Measurements from ENCODE around the gene AHCYL2. TPM values are rescaled to one million over a fixed set of nuclear protein-coding genes. Genes with fewer than 3 reads are reported as not detected.
"Not testable (repeated sequence)": the region's sequence is repeated elsewhere in the genome, so short reads cannot be mapped to it uniquely, and the experiment has no call there.

The AHCYL2 gene
- total and polyA plus RNA-seq, 9 donors: 11.9 to 16.7 (median 12.5) TPM

DNA sequence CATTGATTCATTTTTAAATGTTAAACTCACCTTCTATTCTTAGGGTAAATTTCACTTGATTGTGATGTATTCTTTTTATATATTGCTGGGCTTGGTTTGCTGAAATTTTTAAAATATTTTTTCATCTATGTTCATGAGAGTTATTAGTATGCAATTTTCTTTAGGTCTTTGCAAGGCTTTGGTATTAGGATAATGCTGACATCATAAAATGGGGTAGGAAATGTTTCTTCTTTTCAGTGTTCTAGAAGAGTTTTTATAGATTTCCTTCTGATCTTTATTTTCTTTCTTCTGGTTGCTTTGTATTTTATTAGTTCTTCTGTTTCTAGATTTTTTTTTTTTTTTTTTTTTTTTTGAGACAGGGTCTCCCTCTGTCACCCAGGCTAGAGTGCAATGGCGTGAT is 56.3 kb downstream of the AHCYL2 start:
- DNase-seq: no peak

DNA sequence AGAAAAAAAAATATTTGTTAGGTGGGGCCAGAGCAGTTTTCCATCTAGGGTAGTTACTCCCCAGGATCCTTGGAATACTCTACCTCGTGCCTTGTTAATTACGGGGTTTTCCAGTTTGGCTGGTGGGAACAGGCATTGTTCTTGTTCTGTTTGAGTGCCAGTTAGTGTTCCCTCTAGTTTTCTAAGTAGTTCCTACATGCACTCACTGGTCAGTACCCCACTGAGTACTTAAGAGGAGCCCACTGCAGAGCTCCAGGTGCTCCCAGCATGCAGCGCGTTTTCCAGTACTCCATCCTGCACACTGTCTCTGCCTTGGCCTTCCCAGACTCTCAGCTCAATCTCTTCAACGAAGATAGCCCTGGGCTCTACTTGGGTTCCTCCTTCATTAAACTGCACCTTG is 58.0 kb downstream of the AHCYL2 start:
- Histone ChIP-seq H3K27me3 (ENCODE audit: control insufficient read depth, insufficient read depth, low read length) (no peaks in the 10 kb centered on the region), H3K36me3 (ENCODE audit: control insufficient read depth, insufficient read depth, low read length) (no peaks in the 10 kb centered on the region), H3K4me3 (ENCODE audit: low read length) (no peak overlapping the region), H3K4me1 (ENCODE audit: control insufficient read depth, insufficient read depth, low read length) (no peaks in the 10 kb centered on the region), H3K27ac (ENCODE audit: low read length) (no peak overlapping the region), H3K9me3 (replicated peaks; ENCODE audit: control insufficient read depth, low read depth, low read length) (no peaks in the 10 kb centered on the region)
- no peak for DNase-seq
- 97% methylated on average over 4 of the region's 5 CpGs for WGBS (ENCODE audit: insufficient coverage)

More for the DNA sequence above, 56.3 kb downstream of the AHCYL2 start:
- H3K4me3 ChIP-seq (ENCODE audit: low read length): no peak overlapping the region
- no CpG with 5 or more reads among the region's 1 CpG for WGBS (ENCODE audit: insufficient coverage)
- no peaks in the 10 kb centered on the region for H3K36me3 ChIP-seq (ENCODE audit: control insufficient read depth, insufficient read depth, low read length)
- H3K27me3 ChIP-seq (ENCODE audit: control insufficient read depth, insufficient read depth, low read length): no peaks in the 10 kb centered on the region
- H3K9me3 ChIP-seq (replicated peaks; ENCODE audit: control insufficient read depth, low read depth, low read length): no peaks in the 10 kb centered on the region
- H3K4me1 ChIP-seq (ENCODE audit: control insufficient read depth, insufficient read depth, low read length): no peaks in the 10 kb centered on the region
- H3K27ac ChIP-seq (ENCODE audit: low read length): no peak overlapping the region

DNA sequence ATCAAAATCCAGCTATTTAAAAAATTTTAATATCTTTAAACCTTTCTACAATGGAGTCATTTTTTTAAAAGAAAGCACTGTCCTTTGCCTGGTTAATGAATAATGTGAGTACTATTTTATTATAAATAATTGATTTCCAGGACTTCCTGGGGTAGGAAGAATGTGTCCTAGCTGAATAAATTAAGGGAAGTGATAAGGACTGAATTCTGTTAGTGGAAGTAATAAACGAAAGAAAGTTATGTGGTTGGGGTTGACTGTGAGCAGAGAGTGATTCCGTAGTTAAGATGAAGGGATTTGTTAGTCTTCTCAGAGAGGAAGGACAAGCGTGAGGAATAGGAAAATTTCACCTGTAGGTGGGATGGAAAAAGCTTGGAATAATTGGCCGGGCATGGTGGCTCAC is 59.1 kb downstream of the AHCYL2 start:
- H3K4me1 ChIP-seq (ENCODE audit: control insufficient read depth, insufficient read depth, low read length): no peaks in the 10 kb centered on the region
- 90% methylated on average over 3 of the region's 4 CpGs for WGBS (ENCODE audit: insufficient coverage)
- no peak for DNase-seq

DNA sequence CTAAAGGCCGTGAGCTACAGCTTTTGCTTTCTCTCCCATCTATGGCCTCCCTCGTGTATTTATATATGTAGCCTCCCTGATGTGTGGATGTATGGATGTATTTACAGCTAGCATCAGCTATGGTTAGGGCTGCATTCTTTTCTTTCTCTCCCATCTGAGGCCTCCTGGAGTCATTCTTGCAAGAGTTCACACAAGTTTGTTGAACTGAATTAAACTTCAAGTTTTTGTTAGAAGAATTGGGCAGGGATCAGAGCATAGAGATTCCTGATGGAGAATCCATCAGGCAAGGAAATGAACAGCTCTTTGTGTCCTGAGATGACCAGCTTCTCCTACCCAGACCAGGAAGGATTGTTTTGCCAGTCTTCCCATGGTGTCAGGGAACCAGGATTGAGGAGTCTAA is 60.3 kb downstream of the AHCYL2 start:
- peak; percentile 54 for DNase-seq
- H3K9me3 ChIP-seq (replicated peaks; ENCODE audit: control insufficient read depth, low read depth, low read length): no peaks in the 10 kb centered on the region

More for the DNA sequence above, 59.1 kb downstream of the AHCYL2 start:
- H3K9me3 ChIP-seq (replicated peaks; ENCODE audit: control insufficient read depth, low read depth, low read length): no peaks in the 10 kb centered on the region
- H3K27me3 ChIP-seq (ENCODE audit: control insufficient read depth, insufficient read depth, low read length): no peaks in the 10 kb centered on the region
- H3K27ac ChIP-seq (ENCODE audit: low read length): no peak overlapping the region
- no peak overlapping the region for H3K4me3 ChIP-seq (ENCODE audit: low read length)
- no peaks in the 10 kb centered on the region for H3K36me3 ChIP-seq (ENCODE audit: control insufficient read depth, insufficient read depth, low read length)

DNA sequence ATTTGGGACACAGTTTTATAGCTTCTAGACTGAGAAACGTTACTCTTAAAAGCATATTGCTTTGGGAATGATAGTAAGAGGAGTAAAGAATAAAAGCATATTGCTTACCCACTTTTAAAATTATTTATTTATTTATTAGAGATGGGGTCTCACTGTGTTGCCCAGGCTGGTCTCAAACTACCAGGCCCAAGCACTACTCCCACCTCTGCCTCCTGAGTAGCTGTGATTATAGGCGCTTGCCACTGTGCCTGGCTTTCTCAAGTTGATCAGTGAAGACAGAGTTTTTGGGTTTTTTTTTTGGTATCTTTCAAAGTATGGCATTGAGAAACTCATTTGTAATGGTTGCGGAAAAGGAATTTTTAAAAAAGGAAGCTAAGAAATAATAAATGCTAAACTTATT is 68.0 kb downstream of the AHCYL2 start:
- WGBS (ENCODE audit: insufficient coverage): no CpG with 5 or more reads among the region's 3 CpGs
- no peaks in the 10 kb centered on the region for H3K27me3 ChIP-seq (ENCODE audit: control insufficient read depth, insufficient read depth, low read length)
- no peaks in the 10 kb centered on the region for H3K36me3 ChIP-seq (ENCODE audit: control insufficient read depth, insufficient read depth, low read length)
- no peak overlapping the region for H3K4me3 ChIP-seq (ENCODE audit: low read length)
- DNase-seq: no peak
- no peak overlapping the region for H3K27ac ChIP-seq (ENCODE audit: low read length)
- no peaks in the 10 kb centered on the region for H3K9me3 ChIP-seq (replicated peaks; ENCODE audit: control insufficient read depth, low read depth, low read length)
- no peaks in the 10 kb centered on the region for H3K4me1 ChIP-seq (ENCODE audit: control insufficient read depth, insufficient read depth, low read length)

More for the DNA sequence above, 60.3 kb downstream of the AHCYL2 start:
- no peak overlapping the region for H3K27ac ChIP-seq (ENCODE audit: low read length)
- H3K27me3 ChIP-seq (ENCODE audit: control insufficient read depth, insufficient read depth, low read length): no peaks in the 10 kb centered on the region
- no peaks in the 10 kb centered on the region for H3K4me1 ChIP-seq (ENCODE audit: control insufficient read depth, insufficient read depth, low read length)
- no peak overlapping the region for H3K4me3 ChIP-seq (ENCODE audit: low read length)
- no CpG with 5 or more reads among the region's 2 CpGs for WGBS (ENCODE audit: insufficient coverage)
- no peaks in the 10 kb centered on the region for H3K36me3 ChIP-seq (ENCODE audit: control insufficient read depth, insufficient read depth, low read length)

DNA sequence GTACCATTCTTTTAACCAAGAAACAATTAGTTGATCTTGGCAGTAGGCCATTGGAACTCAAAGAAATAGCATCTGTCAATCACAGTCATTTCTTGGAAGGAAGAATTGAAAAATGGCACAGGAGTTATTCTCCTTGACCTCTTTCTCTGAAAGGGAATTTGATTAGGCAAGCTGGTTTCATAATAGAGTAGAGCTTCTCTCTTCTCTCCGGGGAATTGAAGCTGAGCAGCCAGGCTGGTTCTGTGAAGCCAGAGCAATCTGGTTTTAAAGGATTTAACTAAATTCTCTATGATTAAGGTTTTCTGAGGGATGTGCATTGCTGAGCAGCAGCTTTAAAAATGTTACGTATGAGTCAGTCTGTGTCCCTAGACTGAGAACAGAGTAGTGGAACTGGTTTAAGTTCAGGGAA is 70.2 kb downstream of the AHCYL2 start:
- 71% methylated on average over 2 of the region's 2 CpGs for WGBS (ENCODE audit: insufficient coverage)

DNA sequence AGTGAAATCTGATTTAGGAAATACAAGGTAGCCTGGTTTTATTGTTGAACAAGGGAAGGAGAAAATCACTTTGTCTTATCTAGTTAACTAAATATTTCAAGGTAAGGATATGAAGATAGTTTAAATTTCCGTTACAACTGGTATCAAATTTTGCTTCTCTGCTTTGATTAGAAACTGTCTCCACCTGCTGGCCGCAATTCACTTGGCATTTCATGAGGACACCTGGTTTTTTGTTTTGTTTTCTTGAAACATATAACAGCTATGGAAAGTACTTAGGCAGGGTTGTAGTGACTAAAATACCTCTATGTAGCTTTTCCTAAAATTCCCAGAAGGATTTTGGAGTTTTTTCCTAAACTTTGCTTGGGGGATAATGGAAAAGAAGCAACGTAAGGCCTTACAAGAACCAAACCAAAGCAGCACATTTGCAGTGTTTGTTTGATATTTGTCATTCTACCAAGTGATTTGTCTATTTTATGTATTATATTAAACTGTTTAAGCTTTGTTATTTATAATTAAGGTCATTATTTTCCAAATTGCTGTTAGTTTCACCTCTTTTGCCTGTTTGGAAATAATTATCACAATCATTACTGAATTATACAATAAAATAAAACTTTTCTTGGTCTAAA is 73.6 kb downstream of the AHCYL2 start:
- Histone ChIP-seq H3K4me1 (ENCODE audit: control insufficient read depth, insufficient read depth, low read length) (no peaks in the 10 kb centered on the region), H3K27ac (ENCODE audit: low read length) (no peak overlapping the region), H3K27me3 (ENCODE audit: control insufficient read depth, insufficient read depth, low read length) (no peaks in the 10 kb centered on the region), H3K4me3 (ENCODE audit: low read length) (no peak overlapping the region), H3K9me3 (replicated peaks; ENCODE audit: control insufficient read depth, low read depth, low read length) (peaks cover 2% of the 10 kb centered on the region), H3K36me3 (ENCODE audit: control insufficient read depth, insufficient read depth, low read length) (no peaks in the 10 kb centered on the region)
- DNase-seq: peak; percentile 67
- no CpG with 5 or more reads among the region's 3 CpGs for WGBS (ENCODE audit: insufficient coverage)

More for the DNA sequence above, 70.2 kb downstream of the AHCYL2 start:
- no peaks in the 10 kb centered on the region for H3K36me3 ChIP-seq (ENCODE audit: control insufficient read depth, insufficient read depth, low read length)
- H3K4me3 ChIP-seq (ENCODE audit: low read length): no peak overlapping the region
- DNase-seq: peak; percentile 23
- no peak overlapping the region for H3K27ac ChIP-seq (ENCODE audit: low read length)
- H3K27me3 ChIP-seq (ENCODE audit: control insufficient read depth, insufficient read depth, low read length): no peaks in the 10 kb centered on the region
- H3K9me3 ChIP-seq (replicated peaks; ENCODE audit: control insufficient read depth, low read depth, low read length): no peaks in the 10 kb centered on the region
- no peaks in the 10 kb centered on the region for H3K4me1 ChIP-seq (ENCODE audit: control insufficient read depth, insufficient read depth, low read length)

DNA sequence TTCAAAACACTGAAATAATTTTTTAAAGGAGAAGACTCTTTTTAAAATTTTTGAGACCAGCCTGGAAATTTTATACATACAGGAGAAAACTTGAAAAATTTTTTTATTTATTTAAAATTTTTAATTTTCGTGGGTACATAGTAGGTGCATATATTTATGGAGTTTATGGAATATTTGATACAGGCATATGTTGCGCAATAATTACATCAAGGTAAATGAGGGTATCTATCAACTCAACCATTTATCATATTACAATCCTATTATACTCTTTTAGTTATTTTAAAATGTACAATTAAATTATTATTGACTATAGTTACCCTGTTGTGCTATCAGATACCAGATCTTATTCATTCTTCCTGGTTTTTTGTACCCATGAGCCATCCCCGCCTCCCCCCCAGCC is 75.1 kb downstream of the AHCYL2 start:
- Histone ChIP-seq H3K9me3 (replicated peaks; ENCODE audit: control insufficient read depth, low read depth, low read length) (peaks cover 2% of the 10 kb centered on the region), H3K4me1 (ENCODE audit: control insufficient read depth, insufficient read depth, low read length) (no peaks in the 10 kb centered on the region), H3K27ac (ENCODE audit: low read length) (no peak overlapping the region), H3K36me3 (ENCODE audit: control insufficient read depth, insufficient read depth, low read length) (no peaks in the 10 kb centered on the region), H3K27me3 (ENCODE audit: control insufficient read depth, insufficient read depth, low read length) (no peaks in the 10 kb centered on the region), H3K4me3 (ENCODE audit: low read length) (no peak overlapping the region)
- no peak for DNase-seq
- no CpG with 5 or more reads among the region's 3 CpGs for WGBS (ENCODE audit: insufficient coverage)

DNA sequence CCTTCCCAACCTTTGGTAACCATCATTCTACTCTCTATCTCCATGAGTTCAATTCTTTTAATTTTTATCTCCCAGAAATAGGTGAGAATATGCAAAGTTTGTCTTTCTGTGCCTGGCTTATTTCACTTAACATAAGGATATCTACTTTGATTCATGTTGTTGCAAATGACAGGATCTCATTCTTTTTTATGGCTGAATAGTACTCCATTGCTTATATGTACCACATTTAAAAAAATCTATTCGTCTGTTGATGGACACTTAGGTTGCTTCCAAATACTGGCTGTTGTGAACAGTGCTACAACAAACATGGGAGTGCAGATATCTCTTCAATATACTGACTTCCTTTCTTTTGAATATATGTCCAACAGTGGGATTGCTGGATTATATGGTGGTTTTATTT is 75.5 kb downstream of the AHCYL2 start:
- not testable (repeated sequence) for H3K4me3 ChIP-seq (ENCODE audit: low read length); H3K4me1 ChIP-seq (ENCODE audit: control insufficient read depth, insufficient read depth, low read length); H3K27me3 ChIP-seq (ENCODE audit: control insufficient read depth, insufficient read depth, low read length); H3K27ac ChIP-seq (ENCODE audit: low read length); H3K36me3 ChIP-seq (ENCODE audit: control insufficient read depth, insufficient read depth, low read length); DNase-seq; H3K9me3 ChIP-seq (replicated peaks; ENCODE audit: control insufficient read depth, low read depth, low read length)
- no CpG with 5 or more reads among the region's 1 CpG for WGBS (ENCODE audit: insufficient coverage)

DNA sequence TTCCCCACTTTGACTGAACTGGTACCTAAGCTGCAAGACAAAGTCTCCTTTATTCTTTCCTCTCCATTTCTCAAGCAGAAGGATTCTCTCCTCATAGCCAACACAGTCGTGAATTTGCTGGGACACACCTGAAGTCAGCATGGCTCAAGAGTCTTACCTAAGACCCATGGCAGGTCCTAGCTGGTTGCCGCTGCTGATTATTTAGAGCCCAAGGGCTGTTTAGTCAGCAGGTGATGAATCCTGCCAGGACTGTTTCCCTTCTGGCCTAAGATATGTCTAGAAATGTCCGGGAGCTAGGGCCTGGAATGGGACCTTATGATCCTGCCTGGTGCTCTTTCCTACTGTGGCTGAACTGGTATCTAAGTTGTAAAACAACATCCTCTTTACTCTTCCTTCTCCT is 82.8 kb downstream of the AHCYL2 start:
- 100% methylated on average over 2 of the region's 3 CpGs for WGBS (ENCODE audit: insufficient coverage)
- DNase-seq: no peak
- H3K4me1 ChIP-seq (ENCODE audit: control insufficient read depth, insufficient read depth, low read length): peaks cover 2% of the 10 kb centered on the region
- no peaks in the 10 kb centered on the region for H3K27me3 ChIP-seq (ENCODE audit: control insufficient read depth, insufficient read depth, low read length)
- H3K27ac ChIP-seq (ENCODE audit: low read length): no peak overlapping the region
- no peaks in the 10 kb centered on the region for H3K9me3 ChIP-seq (replicated peaks; ENCODE audit: control insufficient read depth, low read depth, low read length)
- no peak overlapping the region for H3K4me3 ChIP-seq (ENCODE audit: low read length)
- no peaks in the 10 kb centered on the region for H3K36me3 ChIP-seq (ENCODE audit: control insufficient read depth, insufficient read depth, low read length)

DNA sequence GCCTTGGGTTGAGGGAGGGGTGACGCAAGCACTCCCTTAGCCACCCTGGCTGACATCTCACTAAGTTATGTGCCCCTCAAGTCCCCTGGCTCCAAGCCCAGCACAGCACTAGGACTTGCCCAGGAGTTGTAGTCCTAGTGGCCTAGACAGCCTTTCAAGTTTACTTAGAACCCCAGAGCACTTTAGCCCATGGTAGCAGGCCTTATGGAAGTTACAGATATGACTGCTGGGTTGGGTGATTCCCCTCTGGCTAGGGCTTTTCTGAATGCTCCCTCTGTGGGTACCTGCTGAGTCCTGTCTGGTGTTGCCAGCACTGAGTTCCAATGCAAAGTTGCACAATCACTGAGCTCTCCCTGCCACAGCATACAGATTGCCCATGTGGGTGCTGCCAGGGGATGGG is 83.2 kb downstream of the AHCYL2 start:
- 100% methylated on average over 1 of the region's 1 CpG for WGBS (ENCODE audit: insufficient coverage)
- H3K9me3 ChIP-seq (replicated peaks; ENCODE audit: control insufficient read depth, low read depth, low read length): no peaks in the 10 kb centered on the region
- no peak overlapping the region for H3K4me3 ChIP-seq (ENCODE audit: low read length)
- H3K36me3 ChIP-seq (ENCODE audit: control insufficient read depth, insufficient read depth, low read length): no peaks in the 10 kb centered on the region
- DNase-seq: no peak
- no peak overlapping the region for H3K27ac ChIP-seq (ENCODE audit: low read length)
- H3K4me1 ChIP-seq (ENCODE audit: control insufficient read depth, insufficient read depth, low read length): peaks cover 2% of the 10 kb centered on the region
- no peaks in the 10 kb centered on the region for H3K27me3 ChIP-seq (ENCODE audit: control insufficient read depth, insufficient read depth, low read length)

Data from muscle of leg (tissue), 11 donors.